PC-9 (cell line): ENCODE data around the gene ASPN. TPM values are rescaled to one million over a fixed set of nuclear protein-coding genes. Genes with fewer than 3 reads are reported as not detected.

Experiments
- BruUV-seq: library from RNA; stranded (reverse); fragments of 400-500 nt; replicated peaks from 2 replicates; lab custom pipeline; 2021; lab: Mats Ljungman, UMichigan
- CTCF ChIA-PET: fragments of 300-600 bp; sonication (Branson Sonifier 250); formaldehyde crosslinking; loops from one replicate; lab custom pipeline; 2022; ENCODE audit warnings: antibody characterized with exemption; lab: Charles Lee
- POLR2A ChIA-PET: fragments of 300-600 bp; sonication (Branson Sonifier 250); formaldehyde crosslinking; loops from one replicate; lab custom pipeline; 2022; ENCODE audit warnings: antibody characterized with exemption; ENCODE audit not compliant: unreplicated experiment; lab: Charles Lee
- DNase-seq, 2 experiments: peaks; one replicate each; pipeline versions ENCODE4 v3.0.0 to v3.0.0-alpha.2; 2015 to 2022; ENCODE audit warnings: mixed read lengths in 1 of 2
- H2AFZ ChIP-seq: fragments of 200-600 bp; sonication (generic); 2 replicates; pipeline ENCODE4 v1.8.1; 2017; ENCODE audit warnings: antibody characterized with exemption
- H3F3A ChIP-seq: fragments of 200-600 bp; sonication (generic); 2 replicates; pipeline ENCODE4 v1.8.1; 2017; ENCODE audit warnings: antibody characterized with exemption, mild to moderate bottlenecking, low read depth; ENCODE audit not compliant: insufficient read depth
- H3K27ac ChIP-seq: fragments of 200-600 bp; sonication (generic); 2 replicates; pipeline ENCODE4 v1.6.1; 2016; ENCODE audit warnings: mixed run types
- H3K27me3 ChIP-seq: fragments of 200-600 bp; sonication (generic); 2 replicates; pipeline ENCODE4 v1.6.1; 2016; ENCODE audit warnings: low read depth, mixed run types; ENCODE audit not compliant: insufficient read depth
- H3K36me3 ChIP-seq: fragments of 200-600 bp; sonication (generic); 2 replicates; pipeline ENCODE4 v1.6.1; 2016; ENCODE audit warnings: low read depth, mixed run types
- H3K4me1 ChIP-seq: fragments of 200-600 bp; sonication (generic); replicated peaks from 2 replicates; pipeline ENCODE4 v1.6.1; 2016; ENCODE audit warnings: mixed run types; ENCODE audit not compliant: insufficient read depth
- H3K4me2 ChIP-seq: fragments of 200-600 bp; sonication (generic); 2 replicates; pipeline ENCODE4 v1.6.1; 2017; ENCODE audit warnings: mixed run types
- H3K4me3 ChIP-seq: fragments of 200-600 bp; sonication (generic); 2 replicates; pipeline ENCODE4 v1.6.1; 2016; ENCODE audit warnings: mixed run types
- H3K79me2 ChIP-seq: fragments of 200-600 bp; sonication (generic); 2 replicates; pipeline ENCODE4 v1.6.1; 2017; ENCODE audit warnings: low read depth, mixed run types
- H3K9me2 ChIP-seq: fragments of 200-600 bp; sonication (generic); 2 replicates; pipeline ENCODE4 v1.8.1; 2017; ENCODE audit warnings: mild to moderate bottlenecking; ENCODE audit not compliant: insufficient read depth
- H3K9me3 ChIP-seq: fragments of 200-600 bp; sonication (generic); 2 replicates; pipeline ENCODE4 v1.8.1; 2016; ENCODE audit warnings: low read depth; ENCODE audit not compliant: insufficient read depth
- H4K20me1 ChIP-seq: fragments of 200-600 bp; sonication (generic); 2 replicates; pipeline ENCODE4 v1.8.1; 2017; ENCODE audit not compliant: insufficient read depth
- CTCF ChIP-seq: fragments of 200-600 bp; sonication (generic); conservative IDR thresholded peaks from 2 replicates; pipeline ENCODE4 v1.6.1; 2017; ENCODE audit warnings: mixed run types, antibody characterized with exemption, mild to moderate bottlenecking, moderate library complexity
- EZH2 ChIP-seq: fragments of 200-600 bp; sonication (generic); IDR thresholded peaks from 2 replicates; pipeline ENCODE4 v1.8.0; 2017; ENCODE audit warnings: antibody characterized with exemption, low read depth
- intact Hi-C: fragments of 100-400 bp; cut with micrococcal nuclease; formaldehyde crosslinking; loops from one replicate; pipeline ENCODE4 v1.10.0; 2022; ENCODE audit not compliant: unreplicated experiment
- total RNA-seq: library from RNA; stranded (reverse); gene quantifications from 2 replicates; pipeline ENCODE4 v1.2.3, GENCODE V29; 2021

Gene ASPN
- total RNA-seq, 1 experiment from 2014 or later: not detected

- H3K4me2 ChIP-seq: no peak overlapping the region
- DNase-seq: no peak
- H3K9me2 ChIP-seq: no peaks in the 10 kb centered on the region
- no peak overlapping the region for H3K4me3 ChIP-seq
- ChIA-PET CTCF (no interaction called here), POLR2A (no interaction called here)
- intact Hi-C loops: no loop called here
- H3K27me3 ChIP-seq: no peaks in the 10 kb centered on the region
- BruUV-seq: no TSS peak
- H3K9me3 ChIP-seq: no peaks in the 10 kb centered on the region
- no peak overlapping the region for H2AFZ ChIP-seq
- no peaks in the 10 kb centered on the region for H3F3A ChIP-seq
- no peaks in the 10 kb centered on the region for H3K4me1 ChIP-seq
- no peaks in the 10 kb centered on the region for H3K79me2 ChIP-seq
- H3K27ac ChIP-seq: no peak overlapping the region
- TF ChIP-seq CTCF (no peak), EZH2 (no peak)
- no peaks in the 10 kb centered on the region for H3K36me3 ChIP-seq
- H4K20me1 ChIP-seq: no peaks in the 10 kb centered on the region
These were observed 34.2 kb upstream of the ASPN start for GRCh38 chr9:92516521-92516920.

GRCh38 chr9:92514635-92515034 lies 32.3 kb upstream of the ASPN start:
- no peaks in the 10 kb centered on the region for H3K9me2 ChIP-seq
- no peak for DNase-seq
- no peak overlapping the region for H3K4me3 ChIP-seq
- no peaks in the 10 kb centered on the region for H3K79me2 ChIP-seq
- no peaks in the 10 kb centered on the region for H3F3A ChIP-seq
- intact Hi-C loops: no loop called here
- H2AFZ ChIP-seq: no peak overlapping the region
- CTCF ChIA-PET: no interaction called here
- H3K4me1 ChIP-seq: no peaks in the 10 kb centered on the region
- H3K27me3 ChIP-seq: no peaks in the 10 kb centered on the region
- no peaks in the 10 kb centered on the region for H3K36me3 ChIP-seq
- no TSS peak for BruUV-seq
- TF ChIP-seq EZH2 (no peak), CTCF (no peak)
- no peaks in the 10 kb centered on the region for H3K9me3 ChIP-seq
- H3K4me2 ChIP-seq: no peak overlapping the region
- no peak overlapping the region for H3K27ac ChIP-seq
- H4K20me1 ChIP-seq: no peaks in the 10 kb centered on the region
- POLR2A ChIA-PET: no interaction called here

GRCh38 chr9:92513349-92513748 lies 31.0 kb upstream of the ASPN start:
- DNase-seq: no peak
- POLR2A ChIA-PET: no interaction called here
- intact Hi-C loops: no loop called here
- Histone ChIP-seq H3F3A (no peaks in the 10 kb centered on the region), H3K27ac (no peak overlapping the region), H3K9me3 (no peaks in the 10 kb centered on the region), H3K79me2 (no peaks in the 10 kb centered on the region), H3K4me2 (no peak overlapping the region), H3K9me2 (no peaks in the 10 kb centered on the region), H3K36me3 (no peaks in the 10 kb centered on the region), H4K20me1 (no peaks in the 10 kb centered on the region), H3K27me3 (no peaks in the 10 kb centered on the region), H2AFZ (no peak overlapping the region), H3K4me1 (no peaks in the 10 kb centered on the region), H3K4me3 (no peak overlapping the region)
- TF ChIP-seq CTCF (no peak), EZH2 (no peak)
- CTCF ChIA-PET: no interaction called here
- no TSS peak for BruUV-seq
